DOHH2 (cell line): ENCODE measurements around the gene PRRC2A.

Source experiments
- H3F3A ChIP-seq: fragments of 200-600 bp; sonication (generic), shearing (Covaris generic); 2 replicates; pipeline ENCODE4 v1.6.0; 2016; ENCODE audit warnings: antibody characterized with exemption, mild to moderate bottlenecking; ENCODE audit not compliant: control insufficient read depth, insufficient read depth
- H3K27ac ChIP-seq: fragments of 200-600 bp; sonication (generic); 2 replicates; pipeline ENCODE4 v1.5.1; 2014; ENCODE audit warnings: low read depth, mild to moderate bottlenecking, low read length, moderate library complexity
- H3K27me3 ChIP-seq: fragments of 200-600 bp; sonication (generic); 2 replicates; pipeline ENCODE4 v1.6.1; 2014; ENCODE audit warnings: mild to moderate bottlenecking, low read length, mixed read lengths; ENCODE audit not compliant: control insufficient read depth
- H3K36me3 ChIP-seq: fragments of 200-600 bp; sonication (generic); 2 replicates; pipeline ENCODE4 v1.6.1; 2014; ENCODE audit warnings: mild to moderate bottlenecking, low read length, moderate library complexity, mixed read lengths; ENCODE audit not compliant: control insufficient read depth
- H3K4me1 ChIP-seq: fragments of 200-600 bp; sonication (generic); 2 replicates; pipeline ENCODE4 v1.6.1; 2014; ENCODE audit warnings: mild to moderate bottlenecking, low read length, mixed read lengths; ENCODE audit not compliant: control insufficient read depth
- H3K4me2 ChIP-seq: fragments of 200-600 bp; sonication (generic); 2 replicates; pipeline ENCODE4 v1.6.0; 2014; ENCODE audit warnings: mild to moderate bottlenecking, low read length, moderate library complexity
- H3K4me3 ChIP-seq: fragments of 200-600 bp; sonication (generic); 2 replicates; pipeline ENCODE4 v1.5.1; 2014; ENCODE audit warnings: mild to moderate bottlenecking, low read length, mixed read lengths
- H3K79me2 ChIP-seq: fragments of 200-600 bp; sonication (generic); 2 replicates; pipeline ENCODE4 v1.6.1; 2014; ENCODE audit warnings: mild to moderate bottlenecking, low read length, mixed read lengths; ENCODE audit not compliant: control insufficient read depth
- H3K9me2 ChIP-seq: fragments of 200-600 bp; sonication (generic); replicated peaks from 2 replicates; pipeline ENCODE4 v1.6.1; 2014; ENCODE audit warnings: mild to moderate bottlenecking, low read length, mixed read lengths; ENCODE audit not compliant: control insufficient read depth
- H3K9me3 ChIP-seq: fragments of 200-600 bp; sonication (generic); 2 replicates; pipeline ENCODE4 v1.6.1; 2014; ENCODE audit warnings: antibody characterized with exemption, low read length, mixed read lengths; ENCODE audit not compliant: control insufficient read depth, insufficient read depth
- H4K20me1 ChIP-seq: fragments of 200-600 bp; sonication (generic); 2 replicates; pipeline ENCODE4 v1.6.0; 2014; ENCODE audit warnings: low read depth, mild to moderate bottlenecking, antibody characterized with exemption, low read length, moderate library complexity; ENCODE audit not compliant: control insufficient read depth, insufficient read depth
- EZH2phosphoT487 ChIP-seq: fragments of 200-600 bp; sonication (generic); IDR thresholded peaks from 2 replicates; pipeline ENCODE4 v1.6.1; 2017; ENCODE audit warnings: borderline replicate concordance, mild to moderate bottlenecking, antibody characterized with exemption, low read length, moderate library complexity, mixed read lengths
- TF ChIP-seq, protein P1 (sequence below): fragments of 200-600 bp; sonication (generic); IDR thresholded peaks from one replicate; pipeline ENCODE4 v1.5.1; 2014; ENCODE audit warnings: antibody characterized with exemption, mild to moderate bottlenecking, low read depth, low read length; ENCODE audit not compliant: poor library complexity, severe bottlenecking

PRRC2A gene

DNA sequence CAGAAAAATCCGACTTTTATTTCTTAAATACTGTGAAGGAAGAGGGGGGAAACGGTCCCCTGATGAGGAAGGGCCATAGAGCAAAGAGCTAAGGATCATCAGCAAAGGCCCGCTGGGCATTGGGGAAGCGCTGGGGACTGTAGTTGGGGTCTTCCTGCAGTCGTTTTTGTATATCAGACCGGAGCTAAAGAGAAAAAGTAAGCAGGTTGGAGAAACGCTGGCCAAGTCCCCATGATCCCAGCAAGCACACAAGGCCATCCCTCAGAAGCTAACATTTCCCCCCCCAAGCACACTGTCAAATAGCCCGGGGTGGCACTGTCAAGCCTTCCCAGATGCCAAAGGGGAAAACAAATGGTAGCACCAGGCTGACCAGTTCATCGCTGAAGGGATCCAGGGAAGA, 18.5 kb downstream of the PRRC2A start:
- TF ChIP-seq, protein P1, sequence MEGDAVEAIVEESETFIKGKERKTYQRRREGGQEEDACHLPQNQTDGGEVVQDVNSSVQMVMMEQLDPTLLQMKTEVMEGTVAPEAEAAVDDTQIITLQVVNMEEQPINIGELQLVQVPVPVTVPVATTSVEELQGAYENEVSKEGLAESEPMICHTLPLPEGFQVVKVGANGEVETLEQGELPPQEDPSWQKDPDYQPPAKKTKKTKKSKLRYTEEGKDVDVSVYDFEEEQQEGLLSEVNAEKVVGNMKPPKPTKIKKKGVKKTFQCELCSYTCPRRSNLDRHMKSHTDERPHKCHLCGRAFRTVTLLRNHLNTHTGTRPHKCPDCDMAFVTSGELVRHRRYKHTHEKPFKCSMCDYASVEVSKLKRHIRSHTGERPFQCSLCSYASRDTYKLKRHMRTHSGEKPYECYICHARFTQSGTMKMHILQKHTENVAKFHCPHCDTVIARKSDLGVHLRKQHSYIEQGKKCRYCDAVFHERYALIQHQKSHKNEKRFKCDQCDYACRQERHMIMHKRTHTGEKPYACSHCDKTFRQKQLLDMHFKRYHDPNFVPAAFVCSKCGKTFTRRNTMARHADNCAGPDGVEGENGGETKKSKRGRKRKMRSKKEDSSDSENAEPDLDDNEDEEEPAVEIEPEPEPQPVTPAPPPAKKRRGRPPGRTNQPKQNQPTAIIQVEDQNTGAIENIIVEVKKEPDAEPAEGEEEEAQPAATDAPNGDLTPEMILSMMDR, result no peak
- no peak for TF ChIP-seq EZH2phosphoT487
- Histone ChIP-seq H3K4me3 (no peak overlapping the region), H4K20me1 (no peaks in the 10 kb centered on the region; the same call in 1 of the 2 replicates), H3K9me3 (no peaks in the 10 kb centered on the region), H3K27ac (no peak overlapping the region), H3K4me1 (no peaks in the 10 kb centered on the region), H3F3A (peaks cover 52% of the 10 kb centered on the region), H3K4me2 (no peak overlapping the region), H3K79me2 (no peaks in the 10 kb centered on the region), H3K27me3 (no peaks in the 10 kb centered on the region), H3K9me2 (no peaks in the 10 kb centered on the region), H3K36me3 (peaks cover 91% of the 10 kb centered on the region)

DNA sequence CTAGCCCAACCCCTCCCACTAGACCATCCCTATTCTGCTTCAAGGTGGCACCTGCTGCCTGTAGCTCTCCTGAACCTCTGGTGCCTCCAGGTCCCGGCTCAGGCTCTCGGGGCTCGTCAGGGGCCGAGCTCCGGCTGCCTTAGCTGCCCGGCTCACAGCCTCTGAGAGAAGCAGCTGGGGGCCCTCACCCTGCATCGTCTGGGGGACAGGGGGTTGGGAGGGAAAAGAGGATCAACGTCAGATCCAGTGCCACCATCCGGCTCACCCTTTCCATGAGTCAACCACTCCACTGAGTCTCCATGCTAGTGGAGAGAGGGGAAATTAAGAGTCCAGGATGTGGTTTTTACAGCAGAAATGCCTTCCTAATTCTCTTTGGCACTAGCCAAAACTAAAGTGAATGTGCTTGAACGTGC, 18.9 kb downstream of the PRRC2A start:
- no peak overlapping the region for H3K4me2 ChIP-seq
- no peak overlapping the region for H3K4me3 ChIP-seq
- no peak overlapping the region for H3K27ac ChIP-seq
- no peaks in the 10 kb centered on the region for H4K20me1 ChIP-seq
- no peaks in the 10 kb centered on the region for H3K9me3 ChIP-seq
- H3K4me1 ChIP-seq, result no peaks in the 10 kb centered on the region
- TF ChIP-seq, protein P1, result no peak
- TF ChIP-seq EZH2phosphoT487, result no peak
- H3F3A ChIP-seq, result peaks cover 49% of the 10 kb centered on the region
- peaks cover 91% of the 10 kb centered on the region for H3K36me3 ChIP-seq
- no peaks in the 10 kb centered on the region for H3K9me2 ChIP-seq
- no peaks in the 10 kb centered on the region for H3K79me2 ChIP-seq
- H3K27me3 ChIP-seq, result no peaks in the 10 kb centered on the region

DNA sequence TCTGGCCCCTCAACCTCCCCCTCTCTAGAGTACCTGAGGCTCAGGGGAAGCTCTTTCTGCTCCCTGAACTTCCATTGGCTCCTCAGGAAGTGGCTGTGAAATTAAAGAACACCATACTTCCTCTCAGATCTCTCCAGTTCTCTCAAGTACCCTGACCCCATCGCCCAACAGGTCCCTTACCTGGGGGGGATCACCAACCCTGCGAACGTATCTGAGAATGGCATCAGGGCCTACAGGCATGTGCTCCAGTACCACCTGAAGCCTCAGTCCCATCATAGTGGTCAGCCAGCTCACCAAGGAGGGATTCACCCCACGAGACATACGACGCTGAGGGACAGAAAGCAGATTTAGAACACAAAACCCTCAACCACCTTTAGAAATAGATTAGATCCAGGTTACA, 20.1 kb downstream of the PRRC2A start:
- Histone ChIP-seq H3K27ac (no peak overlapping the region), H3K27me3 (no peaks in the 10 kb centered on the region), H3K79me2 (no peaks in the 10 kb centered on the region), H3K9me3 (no peaks in the 10 kb centered on the region), H3F3A (peaks cover 42% of the 10 kb centered on the region), H3K9me2 (no peaks in the 10 kb centered on the region), H3K4me3 (no peak overlapping the region), H3K4me2 (no peak overlapping the region), H3K4me1 (no peaks in the 10 kb centered on the region), H4K20me1 (no peaks in the 10 kb centered on the region), H3K36me3 (peaks cover 91% of the 10 kb centered on the region)
- no peak for TF ChIP-seq EZH2phosphoT487
- TF ChIP-seq, protein P1, result no peak
